Cerebellar nuclear complex (tissue), 1 donor: Measurements from ENCODE around the gene TTC33.
"Not testable (repeated sequence)": the region's sequence is repeated elsewhere in the genome, so short reads cannot be mapped to it uniquely, and the experiment has no call there.

Experiments used
- DNase-seq, 2 experiments: peaks; one replicate each; lab custom pipeline; 2025; lab: John Stamatoyannopoulos, UW

The TTC33 gene

DNA sequence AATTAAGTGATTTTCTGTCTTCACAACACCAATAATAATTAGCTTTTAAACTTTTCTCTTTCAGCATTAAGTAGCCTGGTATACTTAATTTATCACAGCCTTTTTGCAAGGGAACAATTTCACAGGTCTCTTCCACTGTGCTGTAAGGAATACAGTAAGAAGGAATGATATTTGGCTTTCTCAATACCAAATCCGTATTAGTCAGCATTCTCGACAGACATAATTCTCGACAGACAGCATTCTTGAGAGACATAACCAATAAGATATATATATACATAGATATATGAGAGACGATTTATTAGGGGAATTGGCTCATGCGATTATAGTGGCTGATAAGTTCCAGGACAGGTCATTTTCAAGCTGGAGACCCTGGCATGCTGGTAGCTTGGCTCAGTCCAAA lies 24.4 kb upstream of the TTC33 start:
- DNase-seq = no peak

DNA sequence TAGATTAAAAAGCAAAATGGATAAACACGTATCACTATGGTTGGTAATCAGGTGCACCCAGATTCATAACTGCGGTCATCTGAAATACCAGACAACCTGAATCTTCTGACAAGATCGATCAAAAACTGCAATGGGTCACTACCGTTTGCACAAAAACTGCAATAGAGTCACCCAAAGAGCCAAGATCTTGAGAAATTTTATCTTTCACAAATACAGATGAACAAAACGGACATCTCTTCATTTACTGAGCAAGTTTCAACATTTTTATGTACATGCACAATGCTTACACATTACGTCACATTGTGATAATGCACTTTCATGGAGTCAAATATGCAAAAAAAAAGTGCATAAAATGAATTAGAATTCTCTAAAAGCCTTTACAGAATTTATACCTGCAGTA lies 23.8 kb upstream of the TTC33 start:
- DNase-seq = no peak

- DNase-seq = no peak
Measured at GRCh38 chr5:40778133-40778532, 22.4 kb upstream of the TTC33 start.

DNA sequence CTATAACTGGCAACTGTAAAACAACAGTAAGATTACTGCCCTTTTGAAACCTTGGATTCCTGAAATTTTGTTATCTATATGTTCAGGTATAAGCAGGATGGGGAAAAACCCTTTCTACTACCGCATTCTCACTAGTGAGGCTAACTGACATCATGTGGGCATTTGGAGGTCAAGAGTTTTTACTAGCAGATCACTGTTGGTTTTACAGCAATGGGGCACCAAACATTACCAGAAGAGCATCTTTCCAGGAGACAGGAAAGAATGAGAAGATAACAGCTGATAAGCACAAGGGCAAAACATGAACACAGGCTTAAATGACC lies 20.9 kb upstream of the TTC33 start:
- no peak for DNase-seq

- DNase-seq = no peak
Measured at GRCh38 chr5:40775846-40776657, 20.3 kb upstream of the TTC33 start.

GRCh38 chr5:40775085-40775845 lies 19.5 kb upstream of the TTC33 start:
- no peak for DNase-seq

DNA sequence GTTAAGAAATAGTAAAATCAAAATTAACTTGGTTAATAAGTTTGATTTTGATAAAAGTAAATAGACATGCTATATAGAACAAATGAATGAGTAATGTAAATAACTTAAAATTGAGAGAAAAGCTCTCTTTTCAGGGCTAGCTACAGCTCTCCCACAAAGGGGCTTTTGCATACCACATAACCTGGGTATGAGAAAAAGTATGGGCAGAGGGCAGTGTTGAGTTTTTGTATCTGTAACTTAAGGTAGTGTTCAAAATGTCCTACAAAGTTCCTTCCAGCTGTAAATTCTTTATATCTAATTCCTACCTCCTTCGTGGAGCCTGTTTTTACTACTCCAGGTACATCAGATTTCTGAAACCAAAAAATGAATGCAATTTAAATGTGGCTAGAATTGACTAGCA lies 18.9 kb upstream of the TTC33 start:
- no peak for DNase-seq

DNA sequence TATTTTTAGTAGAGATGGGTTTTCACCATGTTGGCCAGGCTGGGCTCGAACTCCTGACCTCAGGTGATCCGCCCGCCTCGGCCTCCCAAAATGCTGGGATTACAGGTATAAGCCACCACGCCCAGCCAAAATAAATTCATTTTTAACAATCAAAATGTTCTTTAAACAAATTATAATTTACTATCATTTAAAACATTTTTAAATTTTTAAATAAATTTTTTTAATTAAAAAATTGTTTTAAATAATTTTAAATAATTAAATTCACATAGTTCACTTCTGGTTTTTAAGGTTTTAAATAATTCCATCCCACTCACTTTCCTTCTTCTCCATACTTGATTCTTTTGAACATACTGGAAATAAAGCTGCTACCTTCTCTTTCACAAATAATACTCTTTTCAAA lies 15.0 kb upstream of the TTC33 start:
- no peak for DNase-seq

GRCh38 chr5:40762705-40763104 lies 6.9 kb upstream of the TTC33 start:
- no peak for DNase-seq

GRCh38 chr5:40757400-40757799 lies 1.6 kb upstream of the TTC33 start:
- no peak for DNase-seq

DNA sequence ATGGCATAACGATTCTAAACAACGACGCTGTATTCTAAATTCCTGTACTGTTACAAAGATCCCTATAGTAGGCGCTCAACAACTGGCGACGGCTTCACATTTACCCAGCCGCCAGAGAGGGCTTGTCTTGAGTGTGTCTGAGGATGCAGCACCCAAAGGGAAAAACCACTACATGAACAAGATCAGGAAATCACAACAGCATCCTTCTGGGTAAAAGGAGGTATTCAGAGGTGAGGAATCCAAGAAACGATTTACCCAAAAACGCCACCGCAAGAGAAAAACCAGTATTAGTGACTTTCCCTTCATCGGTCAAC lies 711 bp downstream of the TTC33 start:
- DNase-seq = peak in 1 of 2 experiments; percentile 45

DNA sequence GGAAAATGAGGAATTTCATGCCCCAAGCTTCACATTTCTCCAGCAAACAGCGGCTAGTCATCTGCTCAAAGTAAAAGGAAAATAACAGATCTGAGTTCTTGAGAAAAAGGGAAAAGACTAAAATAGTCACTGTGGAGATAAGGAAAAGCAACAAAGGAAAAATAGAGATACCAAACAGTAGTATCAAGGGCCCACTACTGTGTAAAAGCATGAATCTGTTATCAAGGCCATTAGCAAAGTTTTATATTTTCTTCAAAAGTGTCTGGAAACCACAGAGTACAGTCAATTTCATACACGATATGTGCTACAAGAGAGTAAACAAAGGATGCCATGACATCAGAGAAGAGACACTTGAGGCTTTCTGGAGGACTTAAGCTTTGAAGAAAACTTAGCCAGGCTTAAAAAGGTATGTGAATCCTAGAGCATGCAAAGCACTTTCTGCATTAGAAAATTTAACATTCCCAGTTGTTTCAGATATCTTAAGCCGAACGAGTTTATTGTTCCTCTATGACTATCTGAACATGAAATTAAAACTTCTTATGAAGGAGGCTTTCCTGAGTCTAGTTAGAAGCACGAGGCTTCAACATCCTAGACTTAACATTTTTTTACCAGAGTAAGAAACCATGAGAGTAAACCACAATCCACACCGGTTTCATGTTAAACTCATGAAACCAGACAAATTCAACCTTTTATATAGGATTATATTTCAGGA lies 1.2 kb downstream of the TTC33 start:
- DNase-seq = no peak

GRCh38 chr5:40746703-40747102 lies 9.1 kb downstream of the TTC33 start:
- DNase-seq = no peak

DNA sequence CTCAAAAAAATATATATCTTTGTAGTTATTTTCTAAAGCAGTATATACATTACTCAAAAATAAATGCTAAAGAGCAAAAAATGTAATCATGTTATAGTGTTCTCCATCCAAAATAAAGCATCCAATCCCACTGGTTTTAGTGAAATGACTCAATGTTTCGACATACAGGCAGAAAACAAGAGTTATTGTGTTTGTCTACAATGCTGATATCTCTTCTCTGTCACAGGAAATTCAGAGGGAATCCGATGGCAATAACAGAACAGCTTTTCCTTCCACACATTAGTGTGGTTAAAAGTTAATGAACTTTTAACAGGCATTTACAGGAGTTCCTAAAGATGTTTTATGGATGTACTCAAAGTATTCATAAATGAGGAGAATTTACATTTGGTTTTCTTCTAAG lies 12.0 kb downstream of the TTC33 start:
- no peak for DNase-seq

- DNase-seq = no peak
Measured at GRCh38 chr5:40738502-40738901, 17.3 kb downstream of the TTC33 start.

- DNase-seq = no peak
Measured at GRCh38 chr5:40736103-40736875, 19.5 kb downstream of the TTC33 start.

- DNase-seq = no peak
Measured at GRCh38 chr5:40735609-40736008, 20.2 kb downstream of the TTC33 start.

GRCh38 chr5:40734986-40735385 lies 20.8 kb downstream of the TTC33 start:
- DNase-seq = no peak

- DNase-seq = no peak
Measured at GRCh38 chr5:40733879-40734563, 21.7 kb downstream of the TTC33 start.

DNA sequence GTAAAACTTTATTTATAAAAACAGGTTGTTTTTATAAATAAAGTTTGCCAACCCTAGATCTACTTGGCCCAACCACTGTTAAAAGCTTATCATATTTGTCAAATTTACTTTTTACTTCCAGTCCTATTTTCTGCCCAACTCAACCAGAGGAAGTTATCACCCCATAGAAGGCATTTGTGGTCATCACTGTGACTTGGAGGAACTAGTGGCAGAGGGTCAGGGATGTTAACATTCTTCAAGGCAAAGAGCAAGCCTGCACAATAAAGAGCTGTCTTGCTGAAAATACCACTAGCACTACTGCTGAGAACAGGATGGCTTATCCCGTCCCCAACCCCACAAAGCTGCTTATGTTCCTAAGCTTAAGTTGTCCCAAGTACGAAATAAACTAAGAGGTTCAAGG lies 22.3 kb downstream of the TTC33 start:
- no peak for DNase-seq

DNA sequence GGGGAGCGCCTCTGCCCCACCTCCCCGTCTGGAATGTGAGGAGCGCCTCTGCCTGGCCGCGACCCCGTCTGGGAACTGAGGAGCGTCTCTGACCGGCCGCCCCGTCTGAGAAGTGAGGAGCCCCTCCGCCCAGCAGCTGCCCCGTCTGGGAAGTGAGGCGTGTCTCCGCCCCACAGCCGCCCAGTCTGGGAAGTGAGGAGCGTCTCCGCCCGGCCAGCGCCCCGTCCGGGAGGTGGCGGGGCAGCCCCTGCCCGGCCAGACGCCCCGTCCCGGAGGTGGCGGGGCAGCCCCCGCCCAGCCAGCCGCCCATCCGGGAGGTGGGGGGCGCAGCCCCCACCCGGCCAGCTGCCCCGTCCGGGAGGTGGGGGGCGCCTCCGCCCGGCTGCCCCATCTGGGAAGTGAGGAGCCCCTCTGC lies 33.3 kb downstream of the TTC33 start:
- DNase-seq = not testable (repeated sequence)

GRCh38 chr5:40720069-40720468 lies 35.7 kb downstream of the TTC33 start:
- DNase-seq = no peak
